Measurements from ENCODE around the gene SIGLEC15. TPM values are rescaled to one million over a fixed set of nuclear protein-coding genes. Genes with fewer than 3 reads are reported as not detected.

Gene SIGLEC15
- total and polyA plus RNA-seq, 4 donors = 0.17 to 0.42 (median 0.29) TPM

DNA sequence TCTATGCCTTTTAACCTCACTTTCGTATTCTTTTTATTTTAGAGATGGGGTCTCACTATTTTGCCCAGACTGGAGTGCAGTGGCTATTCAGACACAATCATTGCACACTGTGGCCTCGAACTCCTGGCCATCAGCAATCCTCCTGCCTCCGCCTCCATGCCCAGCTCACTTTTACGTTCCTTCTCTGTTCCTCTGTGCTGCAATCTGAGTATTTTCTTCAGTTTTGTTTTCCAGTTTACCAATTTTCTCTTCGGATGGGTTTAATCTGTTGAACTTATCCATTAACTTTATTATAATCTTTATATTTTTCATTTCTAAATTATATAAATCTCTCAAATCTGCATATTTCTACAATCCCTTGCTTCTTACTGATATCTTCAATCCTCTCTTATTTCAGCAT, 38.6 kb downstream of the SIGLEC15 start:
- Histone ChIP-seq H3K9me3 (ENCODE audit: control insufficient read depth in 4 of 4, low read length in 3 of 4) (no peaks in the 10 kb centered on the region), H3K36me3 (ENCODE audit: control insufficient read depth in 4 of 4, insufficient read depth in 3 of 4, low read depth in 1 of 4, low read length in 3 of 4) (peaks cover 9 to 40% (median 20%) of the 10 kb centered on the region in 4 donors), H3K27ac (ENCODE audit: low read depth in 1 of 2, low read length in 2 of 2) (no peak overlapping the region), H3K4me3 (ENCODE audit: low read depth in 1 of 3, low read length in 3 of 3) (no peak overlapping the region), H3K9ac (ENCODE audit: low read depth in 1 of 2, low read length in 2 of 2) (no peak overlapping the region), H3K27me3 (ENCODE audit: control insufficient read depth in 4 of 4, insufficient read depth in 4 of 4, low read length in 3 of 4) (no peaks in the 10 kb centered on the region), H3K4me1 (ENCODE audit: control insufficient read depth in 4 of 4, insufficient read depth in 4 of 4, low read length in 3 of 4) (peaks cover 0 to 11% (median 8%) of the 10 kb centered on the region in 4 donors)
- 97% methylated on average over 5 of the region's 5 CpGs for whole genome bisulfite sequencing
- no peak for TF ChIP-seq YY1 (IDR thresholded peaks at IDR 0.05)
- no peak for TF ChIP-seq RAD21 (IDR thresholded peaks at IDR 0.05)
- no peak for TF ChIP-seq EGR1 (IDR thresholded peaks at IDR 0.05; ENCODE audit: low read depth in 2 of 2)
- no peak for TF ChIP-seq RXRA (IDR thresholded peaks at IDR 0.05)
- DNase-seq (ENCODE audit: low spot score) = no peak

DNA sequence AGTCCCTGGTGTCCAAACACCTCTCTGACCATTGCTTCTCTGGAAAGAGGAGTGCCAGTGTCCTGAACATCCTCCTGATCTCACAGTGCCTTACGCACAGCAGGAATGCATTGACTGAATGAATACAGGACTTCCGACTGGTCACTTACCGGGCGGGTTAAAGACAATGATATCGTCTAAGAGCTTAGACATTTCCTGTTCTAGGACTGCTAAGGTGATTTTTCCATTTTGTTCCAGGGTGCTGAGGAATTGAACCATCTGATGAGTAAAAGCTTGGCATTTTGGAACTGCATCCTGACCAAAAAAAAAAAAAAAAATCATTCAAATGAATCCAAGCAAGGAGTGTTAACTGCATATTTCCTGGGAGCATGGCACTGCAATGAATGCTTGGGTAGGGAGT, 40.0 kb downstream of the SIGLEC15 start:
- TF ChIP-seq HNF4G (IDR thresholded peaks at IDR 0.05) (no peak), NR2F2 (IDR thresholded peaks at IDR 0.05) (no peak), GABPA (IDR thresholded peaks at IDR 0.05 in 1 of 2, conservative IDR thresholded peaks at IDR 0.05 in 1 of 2) (no peak), SP1 (IDR thresholded peaks at IDR 0.05) (no peak), RAD21 (IDR thresholded peaks at IDR 0.05) (no peak), RXRA (IDR thresholded peaks at IDR 0.05) (no peak), FOXA2 (IDR thresholded peaks at IDR 0.05) (no peak), FOXA1 (IDR thresholded peaks at IDR 0.05) (no peak), TAF1 (conservative IDR thresholded peaks at IDR 0.05) (no peak), JUND (IDR thresholded peaks at IDR 0.05) (no peak), YY1 (IDR thresholded peaks at IDR 0.05) (no peak), EGR1 (IDR thresholded peaks at IDR 0.05; ENCODE audit: low read depth in 2 of 2) (no peak), HNF4A (conservative IDR thresholded peaks at IDR 0.05) (no peak)
- TF ChIP-seq, protein P1, sequence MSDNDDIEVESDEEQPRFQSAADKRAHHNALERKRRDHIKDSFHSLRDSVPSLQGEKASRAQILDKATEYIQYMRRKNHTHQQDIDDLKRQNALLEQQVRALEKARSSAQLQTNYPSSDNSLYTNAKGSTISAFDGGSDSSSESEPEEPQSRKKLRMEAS (IDR thresholded peaks at IDR 0.05) = no peak
- TF ChIP-seq, protein P2, sequence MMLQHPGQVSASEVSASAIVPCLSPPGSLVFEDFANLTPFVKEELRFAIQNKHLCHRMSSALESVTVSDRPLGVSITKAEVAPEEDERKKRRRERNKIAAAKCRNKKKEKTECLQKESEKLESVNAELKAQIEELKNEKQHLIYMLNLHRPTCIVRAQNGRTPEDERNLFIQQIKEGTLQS (IDR thresholded peaks at IDR 0.05) = no peak
- TF ChIP-seq, protein P3, sequence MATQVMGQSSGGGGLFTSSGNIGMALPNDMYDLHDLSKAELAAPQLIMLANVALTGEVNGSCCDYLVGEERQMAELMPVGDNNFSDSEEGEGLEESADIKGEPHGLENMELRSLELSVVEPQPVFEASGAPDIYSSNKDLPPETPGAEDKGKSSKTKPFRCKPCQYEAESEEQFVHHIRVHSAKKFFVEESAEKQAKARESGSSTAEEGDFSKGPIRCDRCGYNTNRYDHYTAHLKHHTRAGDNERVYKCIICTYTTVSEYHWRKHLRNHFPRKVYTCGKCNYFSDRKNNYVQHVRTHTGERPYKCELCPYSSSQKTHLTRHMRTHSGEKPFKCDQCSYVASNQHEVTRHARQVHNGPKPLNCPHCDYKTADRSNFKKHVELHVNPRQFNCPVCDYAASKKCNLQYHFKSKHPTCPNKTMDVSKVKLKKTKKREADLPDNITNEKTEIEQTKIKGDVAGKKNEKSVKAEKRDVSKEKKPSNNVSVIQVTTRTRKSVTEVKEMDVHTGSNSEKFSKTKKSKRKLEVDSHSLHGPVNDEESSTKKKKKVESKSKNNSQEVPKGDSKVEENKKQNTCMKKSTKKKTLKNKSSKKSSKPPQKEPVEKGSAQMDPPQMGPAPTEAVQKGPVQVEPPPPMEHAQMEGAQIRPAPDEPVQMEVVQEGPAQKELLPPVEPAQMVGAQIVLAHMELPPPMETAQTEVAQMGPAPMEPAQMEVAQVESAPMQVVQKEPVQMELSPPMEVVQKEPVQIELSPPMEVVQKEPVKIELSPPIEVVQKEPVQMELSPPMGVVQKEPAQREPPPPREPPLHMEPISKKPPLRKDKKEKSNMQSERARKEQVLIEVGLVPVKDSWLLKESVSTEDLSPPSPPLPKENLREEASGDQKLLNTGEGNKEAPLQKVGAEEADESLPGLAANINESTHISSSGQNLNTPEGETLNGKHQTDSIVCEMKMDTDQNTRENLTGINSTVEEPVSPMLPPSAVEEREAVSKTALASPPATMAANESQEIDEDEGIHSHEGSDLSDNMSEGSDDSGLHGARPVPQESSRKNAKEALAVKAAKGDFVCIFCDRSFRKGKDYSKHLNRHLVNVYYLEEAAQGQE (IDR thresholded peaks at IDR 0.05) = no peak
- TF ChIP-seq, protein P4, sequence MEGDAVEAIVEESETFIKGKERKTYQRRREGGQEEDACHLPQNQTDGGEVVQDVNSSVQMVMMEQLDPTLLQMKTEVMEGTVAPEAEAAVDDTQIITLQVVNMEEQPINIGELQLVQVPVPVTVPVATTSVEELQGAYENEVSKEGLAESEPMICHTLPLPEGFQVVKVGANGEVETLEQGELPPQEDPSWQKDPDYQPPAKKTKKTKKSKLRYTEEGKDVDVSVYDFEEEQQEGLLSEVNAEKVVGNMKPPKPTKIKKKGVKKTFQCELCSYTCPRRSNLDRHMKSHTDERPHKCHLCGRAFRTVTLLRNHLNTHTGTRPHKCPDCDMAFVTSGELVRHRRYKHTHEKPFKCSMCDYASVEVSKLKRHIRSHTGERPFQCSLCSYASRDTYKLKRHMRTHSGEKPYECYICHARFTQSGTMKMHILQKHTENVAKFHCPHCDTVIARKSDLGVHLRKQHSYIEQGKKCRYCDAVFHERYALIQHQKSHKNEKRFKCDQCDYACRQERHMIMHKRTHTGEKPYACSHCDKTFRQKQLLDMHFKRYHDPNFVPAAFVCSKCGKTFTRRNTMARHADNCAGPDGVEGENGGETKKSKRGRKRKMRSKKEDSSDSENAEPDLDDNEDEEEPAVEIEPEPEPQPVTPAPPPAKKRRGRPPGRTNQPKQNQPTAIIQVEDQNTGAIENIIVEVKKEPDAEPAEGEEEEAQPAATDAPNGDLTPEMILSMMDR (IDR thresholded peaks at IDR 0.05; ENCODE audit: low read depth, low read length, missing input control) = no peak
- TF ChIP-seq, protein P5, sequence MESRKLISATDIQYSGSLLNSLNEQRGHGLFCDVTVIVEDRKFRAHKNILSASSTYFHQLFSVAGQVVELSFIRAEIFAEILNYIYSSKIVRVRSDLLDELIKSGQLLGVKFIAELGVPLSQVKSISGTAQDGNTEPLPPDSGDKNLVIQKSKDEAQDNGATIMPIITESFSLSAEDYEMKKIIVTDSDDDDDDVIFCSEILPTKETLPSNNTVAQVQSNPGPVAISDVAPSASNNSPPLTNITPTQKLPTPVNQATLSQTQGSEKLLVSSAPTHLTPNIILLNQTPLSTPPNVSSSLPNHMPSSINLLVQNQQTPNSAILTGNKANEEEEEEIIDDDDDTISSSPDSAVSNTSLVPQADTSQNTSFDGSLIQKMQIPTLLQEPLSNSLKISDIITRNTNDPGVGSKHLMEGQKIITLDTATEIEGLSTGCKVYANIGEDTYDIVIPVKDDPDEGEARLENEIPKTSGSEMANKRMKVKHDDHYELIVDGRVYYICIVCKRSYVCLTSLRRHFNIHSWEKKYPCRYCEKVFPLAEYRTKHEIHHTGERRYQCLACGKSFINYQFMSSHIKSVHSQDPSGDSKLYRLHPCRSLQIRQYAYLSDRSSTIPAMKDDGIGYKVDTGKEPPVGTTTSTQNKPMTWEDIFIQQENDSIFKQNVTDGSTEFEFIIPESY (IDR thresholded peaks at IDR 0.05) = no peak
- 94% methylated on average over 5 of the region's 5 CpGs for WGBS
- Histone ChIP-seq H3K4me3 (ENCODE audit: low read depth in 1 of 3, low read length in 3 of 3) (no peak overlapping the region), H3K27ac (ENCODE audit: low read depth in 1 of 2, low read length in 2 of 2) (no peak overlapping the region), H3K9ac (ENCODE audit: low read depth in 1 of 2, low read length in 2 of 2) (no peak overlapping the region), H3K9me3 (ENCODE audit: control insufficient read depth in 4 of 4, low read length in 3 of 4) (no peaks in the 10 kb centered on the region), H3K36me3 (ENCODE audit: control insufficient read depth in 4 of 4, insufficient read depth in 3 of 4, low read depth in 1 of 4, low read length in 3 of 4) (peaks cover 7 to 33% (median 22%) of the 10 kb centered on the region in 4 donors), H3K27me3 (ENCODE audit: control insufficient read depth in 4 of 4, insufficient read depth in 4 of 4, low read length in 3 of 4) (no peaks in the 10 kb centered on the region), H3K4me1 (ENCODE audit: control insufficient read depth in 4 of 4, insufficient read depth in 4 of 4, low read length in 3 of 4) (peaks cover 0 to 11% (median 8%) of the 10 kb centered on the region in 4 donors)
- no peak for DNase-seq (ENCODE audit: low spot score)

Measured in liver (tissue), 9 donors.